GM12875 (cell line): ENCODE data around the gene IFRD1.

Source experiments
- H3K4me3 ChIP-seq: one replicate; pipeline ENCODE4 v1.5.1; 2011; ENCODE audit warnings: low read depth, low read length, control low read depth
- CTCF ChIP-seq: IDR thresholded peaks from 2 replicates; pipeline ENCODE4 v1.5.1; 2011; ENCODE audit warnings: low read depth, mild to moderate bottlenecking, control low read depth, inconsistent platforms, low read length, moderate library complexity, borderline replicate concordance; ENCODE audit not compliant: insufficient read depth

The IFRD1 gene

GRCh38 chr7:112484671-112485167 is 34.5 kb downstream of the IFRD1 start:
- TF ChIP-seq CTCF = no peak
- no peak overlapping the region for H3K4me3 ChIP-seq

DNA sequence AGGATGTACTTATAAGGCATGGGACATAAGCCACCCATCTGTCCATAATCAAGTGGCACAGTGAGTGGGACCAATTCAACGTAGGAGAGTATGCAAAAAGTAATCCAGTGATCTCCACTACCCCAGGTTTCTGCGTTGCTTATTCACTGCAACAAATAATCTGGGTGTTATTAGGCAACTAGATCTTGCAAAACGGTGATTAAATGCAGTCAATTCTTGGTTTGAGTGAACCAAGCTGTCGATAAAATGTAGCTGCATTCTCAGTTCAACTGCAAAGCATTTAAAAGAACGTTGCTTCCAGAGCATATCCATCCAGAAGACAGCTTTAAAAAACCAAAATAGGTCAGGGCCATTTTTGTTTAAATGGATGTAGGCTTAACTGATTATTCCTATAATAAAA is 35.5 kb downstream of the IFRD1 start:
- TF ChIP-seq CTCF = no peak
- no peak overlapping the region for H3K4me3 ChIP-seq

GRCh38 chr7:112487457-112488263 is 37.4 kb downstream of the IFRD1 start:
- no peak overlapping the region for H3K4me3 ChIP-seq
- TF ChIP-seq CTCF = no peak

DNA sequence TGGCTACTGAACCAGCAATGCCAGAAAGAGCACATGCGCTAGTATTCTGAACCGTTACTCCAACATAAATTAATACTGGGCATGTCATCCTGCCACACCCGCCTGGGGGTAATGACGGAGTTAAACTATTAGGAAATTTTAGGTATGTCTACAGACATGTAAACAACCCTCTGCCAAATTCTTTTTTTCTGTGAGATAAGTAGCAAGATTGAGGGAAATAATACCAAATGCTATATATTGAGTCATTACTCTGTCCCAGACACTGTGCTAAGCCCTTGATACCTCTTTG is 37.9 kb downstream of the IFRD1 start:
- no peak for TF ChIP-seq CTCF
- no peak overlapping the region for H3K4me3 ChIP-seq

DNA sequence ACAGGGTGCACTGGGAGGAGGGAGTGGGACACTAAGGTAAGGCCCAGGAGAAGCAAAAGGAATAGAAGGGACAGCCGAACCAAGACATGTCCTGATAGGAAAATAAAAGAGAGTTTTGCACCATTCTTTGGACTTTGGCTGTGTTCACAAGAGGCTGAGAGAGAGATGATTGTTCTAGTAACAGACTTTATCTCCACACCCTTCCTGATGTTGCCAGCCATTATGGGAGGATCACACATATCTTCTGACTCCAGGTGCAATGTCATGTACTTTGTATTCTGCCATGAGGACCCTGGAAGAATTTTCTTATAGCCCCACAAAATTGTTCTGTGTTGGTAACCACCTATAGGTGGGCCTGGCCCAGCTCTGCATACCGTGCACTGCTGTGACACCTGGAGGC is 41.9 kb downstream of the IFRD1 start:
- TF ChIP-seq CTCF = no peak
- H3K4me3 ChIP-seq = no peak overlapping the region

GRCh38 chr7:112494656-112495055 is 44.4 kb downstream of the IFRD1 start:
- no peak overlapping the region for H3K4me3 ChIP-seq
- TF ChIP-seq CTCF = no peak

DNA sequence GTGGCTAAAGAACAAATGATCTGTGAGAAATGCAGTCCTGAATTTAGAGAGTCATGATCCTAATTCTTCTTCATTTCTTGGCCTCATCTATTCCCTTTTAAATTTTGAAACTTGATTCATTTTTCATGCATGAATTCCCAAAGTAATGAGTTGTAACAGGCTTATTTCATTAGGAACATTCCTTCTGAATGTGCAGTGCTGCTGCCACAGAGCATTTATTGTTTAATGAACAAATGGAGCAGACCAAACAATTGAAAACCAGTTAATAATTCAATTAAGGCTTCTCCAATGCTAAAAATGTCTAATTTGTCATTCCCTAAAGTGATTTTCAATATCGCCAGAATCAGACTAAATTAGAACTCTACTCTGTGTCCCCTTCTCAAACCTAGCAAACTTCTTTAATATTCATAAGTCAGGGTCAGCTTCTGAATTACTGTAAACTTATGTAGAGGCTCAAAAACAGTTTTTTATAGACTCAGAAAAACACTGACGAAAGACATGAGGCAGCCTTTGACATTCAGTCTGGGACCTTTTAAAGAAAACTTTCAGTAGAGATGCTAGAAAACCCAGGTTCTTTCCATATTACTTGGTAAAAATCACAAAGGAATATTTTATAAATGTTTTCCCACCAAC is 45.0 kb downstream of the IFRD1 start:
- no peak overlapping the region for H3K4me3 ChIP-seq
- TF ChIP-seq CTCF = no peak
